ENCODE data around the gene GPBAR1.

Gene GPBAR1

GRCh38 chr2:218262631-218263586, 2.1 kb downstream of the GPBAR1 start:
- no peaks in the 10 kb centered on the region for H4K20me1 ChIP-seq (ENCODE audit: low read depth, low read length)
- H3K9ac ChIP-seq (ENCODE audit: low read length) = no peak overlapping the region
- H2AFZ ChIP-seq (ENCODE audit: low read depth, low read length, severe bottlenecking) = no peak overlapping the region
- H3K27me3 ChIP-seq (ENCODE audit: low read length) = no peaks in the 10 kb centered on the region
- no peak overlapping the region for H3K4me2 ChIP-seq (ENCODE audit: low read depth, low read length, poor library complexity, severe bottlenecking)
- H3F3A ChIP-seq (ENCODE audit: insufficient read depth) = peaks cover under 1% of the 10 kb centered on the region
- H3K9me3 ChIP-seq (ENCODE audit: insufficient read depth, low read length) = no peaks in the 10 kb centered on the region
- H3K79me2 ChIP-seq (ENCODE audit: insufficient read depth, low read length) = no peaks in the 10 kb centered on the region
- H3K36me3 ChIP-seq (ENCODE audit: low read length) = no peaks in the 10 kb centered on the region
- H3K27ac ChIP-seq (ENCODE audit: low read depth, low read length) = no peak overlapping the region
- no peak overlapping the region for H3K4me3 ChIP-seq (ENCODE audit: insufficient read depth, low read length, poor library complexity, severe bottlenecking)
- TF ChIP-seq EZH2phosphoT487 (conservative IDR thresholded peaks at IDR 0.05; ENCODE audit: low read length) (no peak), CTCF (IDR thresholded peaks at IDR 0.05; ENCODE audit: insufficient read depth, low read length, poor library complexity, severe bottlenecking) (no peak)
- no peaks in the 10 kb centered on the region for H3K9me2 ChIP-seq (replicated peaks; ENCODE audit: insufficient read depth, low read length)

GRCh38 chr2:218263817-218264641, 3.2 kb downstream of the GPBAR1 start:
- H3K9me3 ChIP-seq (ENCODE audit: insufficient read depth, low read length) = no peaks in the 10 kb centered on the region
- H3K4me2 ChIP-seq (ENCODE audit: low read depth, low read length, poor library complexity, severe bottlenecking) = no peak overlapping the region
- no peaks in the 10 kb centered on the region for H3K9me2 ChIP-seq (replicated peaks; ENCODE audit: insufficient read depth, low read length)
- no peaks in the 10 kb centered on the region for H3F3A ChIP-seq (ENCODE audit: insufficient read depth)
- peaks cover 1% of the 10 kb centered on the region; the same call in 1 of the 2 replicates for H3K79me2 ChIP-seq (ENCODE audit: insufficient read depth, low read length)
- no peaks in the 10 kb centered on the region for H4K20me1 ChIP-seq (ENCODE audit: low read depth, low read length)
- H2AFZ ChIP-seq (ENCODE audit: low read depth, low read length, severe bottlenecking) = no peak overlapping the region
- no peak for TF ChIP-seq EZH2phosphoT487 (conservative IDR thresholded peaks at IDR 0.05; ENCODE audit: low read length)
- no peak for TF ChIP-seq CTCF (IDR thresholded peaks at IDR 0.05; ENCODE audit: insufficient read depth, low read length, poor library complexity, severe bottlenecking)
- H3K4me3 ChIP-seq (ENCODE audit: insufficient read depth, low read length, poor library complexity, severe bottlenecking) = no peak overlapping the region
- no peaks in the 10 kb centered on the region for H3K36me3 ChIP-seq (ENCODE audit: low read length)
- no peaks in the 10 kb centered on the region for H3K27me3 ChIP-seq (ENCODE audit: low read length)
- H3K27ac ChIP-seq (ENCODE audit: low read depth, low read length) = no peak overlapping the region
- no peak overlapping the region for H3K9ac ChIP-seq (ENCODE audit: low read length)

DNA sequence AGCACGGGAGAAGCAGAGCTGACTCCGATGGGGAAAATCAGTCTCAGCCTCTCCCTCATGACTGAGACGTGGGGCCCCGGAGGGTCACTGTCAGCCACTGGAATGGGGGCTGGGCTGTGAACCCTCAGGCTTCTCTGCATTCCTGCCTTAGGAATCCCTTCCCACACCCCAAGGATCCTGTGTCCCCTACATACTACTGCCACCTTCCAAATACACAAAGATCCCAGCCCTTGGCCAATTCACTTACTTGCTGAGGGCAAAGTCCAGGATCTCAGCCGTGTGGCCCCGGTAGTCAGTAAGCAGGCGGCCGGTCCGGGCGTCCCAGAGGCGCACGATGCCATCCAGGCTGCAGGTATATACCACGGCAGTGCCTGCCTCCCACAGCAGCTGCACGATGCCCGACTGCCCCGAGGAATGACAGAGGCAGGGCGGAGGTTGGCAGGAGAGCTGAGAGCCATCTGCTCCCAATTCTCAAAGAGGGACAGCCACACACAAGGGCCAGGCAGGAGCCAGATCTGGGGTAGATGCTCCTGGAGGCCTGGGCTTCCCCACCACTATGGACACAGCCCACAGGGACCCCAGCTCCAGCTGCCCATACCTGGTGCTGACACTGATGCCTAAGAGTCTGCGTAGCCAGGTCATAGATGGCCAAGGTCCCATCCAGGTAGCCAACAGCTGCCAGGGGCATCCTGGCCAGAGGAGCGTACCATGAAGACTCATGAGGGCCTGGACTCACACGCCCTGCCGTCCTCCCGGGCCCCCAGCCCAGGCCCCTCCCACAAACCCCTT, 4.2 kb downstream of the GPBAR1 start:
- H3K36me3 ChIP-seq (ENCODE audit: low read length) = no peaks in the 10 kb centered on the region
- H3K79me2 ChIP-seq (ENCODE audit: insufficient read depth, low read length) = peaks cover 7% of the 10 kb centered on the region
- no peak overlapping the region for H3K4me3 ChIP-seq (ENCODE audit: insufficient read depth, low read length, poor library complexity, severe bottlenecking)
- no peaks in the 10 kb centered on the region for H4K20me1 ChIP-seq (ENCODE audit: low read depth, low read length)
- no peaks in the 10 kb centered on the region for H3K9me2 ChIP-seq (replicated peaks; ENCODE audit: insufficient read depth, low read length)
- H3K9ac ChIP-seq (ENCODE audit: low read length) = no peak overlapping the region
- H3K4me2 ChIP-seq (ENCODE audit: low read depth, low read length, poor library complexity, severe bottlenecking) = no peak overlapping the region
- no peak for TF ChIP-seq CTCF (IDR thresholded peaks at IDR 0.05; ENCODE audit: insufficient read depth, low read length, poor library complexity, severe bottlenecking)
- TF ChIP-seq EZH2phosphoT487 (conservative IDR thresholded peaks at IDR 0.05; ENCODE audit: low read length) = no peak
- no peak overlapping the region for H2AFZ ChIP-seq (ENCODE audit: low read depth, low read length, severe bottlenecking)
- no peaks in the 10 kb centered on the region for H3K27me3 ChIP-seq (ENCODE audit: low read length)
- no peaks in the 10 kb centered on the region for H3K9me3 ChIP-seq (ENCODE audit: insufficient read depth, low read length)
- no peaks in the 10 kb centered on the region for H3F3A ChIP-seq (ENCODE audit: insufficient read depth)
- no peak overlapping the region for H3K27ac ChIP-seq (ENCODE audit: low read depth, low read length)

All from SU-DHL-6 (cell line).